Coronary artery (tissue), 2 donors: ENCODE measurements around the gene SIN3B.

Source experiments
- DNase-seq: peaks from one replicate; pipeline ENCODE4 v3.0.0-alpha.2; 2017; ENCODE audit warnings: low spot score
- H3K27ac ChIP-seq, 2 donors: fragments of 200-600 bp; sonication (generic); one replicate each; pipeline ENCODE4 v1.5.1; 2016 to 2019
- H3K4me3 ChIP-seq: fragments of 200-600 bp; sonication (generic); 2 replicates; pipeline ENCODE4 v1.5.1; 2016; ENCODE audit warnings: mild to moderate bottlenecking, moderate library complexity
- CTCF ChIP-seq: fragments of 200-600 bp; sonication (generic); IDR thresholded peaks from one replicate; pipeline ENCODE4 v1.5.1; 2019; ENCODE audit warnings: antibody characterized with exemption

SIN3B gene

DNA sequence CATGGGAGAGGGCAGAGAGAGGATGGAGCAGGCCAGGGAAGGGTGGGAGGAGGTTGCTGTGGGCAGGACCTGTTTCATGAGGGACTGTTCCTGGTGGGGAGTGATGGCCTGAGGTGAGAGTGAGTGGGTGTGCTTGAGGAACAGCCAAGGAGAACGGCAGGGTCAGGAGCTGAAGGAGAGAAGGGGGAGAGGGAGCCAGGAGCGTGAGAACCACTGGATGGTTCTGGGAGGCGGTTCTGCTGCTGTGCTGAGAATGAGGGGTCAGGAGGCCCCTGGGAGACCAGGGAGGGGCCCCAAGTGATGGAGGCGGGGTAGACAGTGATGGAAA lies 7.8 kb downstream of the SIN3B start:
- no peak for DNase-seq
- Histone ChIP-seq H3K4me3 (no peak overlapping the region), H3K27ac (no peak overlapping the region)
- TF ChIP-seq CTCF, result no peak

DNA sequence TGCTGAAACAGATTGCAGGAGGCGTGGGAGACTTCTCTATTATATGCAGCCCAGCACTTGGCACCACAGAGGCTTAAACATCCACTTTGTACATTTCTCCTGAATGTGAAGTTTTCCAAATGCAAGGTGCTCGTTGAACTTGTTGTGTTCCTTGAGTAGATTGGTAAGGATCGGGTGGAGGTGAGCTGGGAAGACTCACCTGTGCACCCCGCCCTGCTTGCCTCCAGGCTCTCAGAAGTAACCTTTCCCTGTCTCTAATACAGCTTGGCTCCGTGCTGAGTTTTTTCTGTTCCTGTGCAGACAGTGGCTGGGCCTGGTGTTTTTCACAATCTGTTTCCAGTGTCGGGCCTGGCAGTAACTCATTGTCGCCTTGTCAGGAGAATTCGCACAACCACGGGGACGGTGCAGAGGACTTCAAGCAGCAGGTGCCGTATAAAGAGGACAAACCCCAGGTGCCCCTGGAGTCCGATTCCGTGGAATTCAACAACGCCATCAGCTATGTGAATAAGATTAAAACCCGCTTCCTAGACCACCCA lies 12.3 kb downstream of the SIN3B start:
- no peak for TF ChIP-seq CTCF
- Histone ChIP-seq H3K4me3 (no peak overlapping the region), H3K27ac (no peak overlapping the region)
- DNase-seq, result no peak

DNA sequence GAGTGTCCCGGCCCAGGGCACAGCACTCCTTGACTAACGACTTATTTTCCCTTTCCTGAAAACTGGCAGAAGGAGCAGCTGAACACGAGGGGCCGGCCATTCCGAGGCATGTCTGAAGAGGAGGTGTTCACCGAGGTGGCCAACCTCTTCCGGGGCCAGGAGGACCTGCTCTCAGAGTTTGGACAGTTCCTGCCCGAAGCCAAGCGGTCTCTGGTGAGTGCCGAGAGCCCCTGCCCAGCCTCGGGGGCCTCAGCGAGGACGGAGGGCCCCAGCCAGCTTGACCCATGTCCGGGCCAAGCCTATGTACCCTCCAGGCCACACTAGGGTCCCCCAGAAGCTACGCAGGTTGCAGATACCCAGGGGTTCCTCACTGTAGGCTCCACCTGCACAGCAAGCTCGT lies 17.7 kb downstream of the SIN3B start:
- no peak for TF ChIP-seq CTCF
- H3K27ac ChIP-seq, result peak overlapping the region in 1 of 2 donors; percentile 9

DNA sequence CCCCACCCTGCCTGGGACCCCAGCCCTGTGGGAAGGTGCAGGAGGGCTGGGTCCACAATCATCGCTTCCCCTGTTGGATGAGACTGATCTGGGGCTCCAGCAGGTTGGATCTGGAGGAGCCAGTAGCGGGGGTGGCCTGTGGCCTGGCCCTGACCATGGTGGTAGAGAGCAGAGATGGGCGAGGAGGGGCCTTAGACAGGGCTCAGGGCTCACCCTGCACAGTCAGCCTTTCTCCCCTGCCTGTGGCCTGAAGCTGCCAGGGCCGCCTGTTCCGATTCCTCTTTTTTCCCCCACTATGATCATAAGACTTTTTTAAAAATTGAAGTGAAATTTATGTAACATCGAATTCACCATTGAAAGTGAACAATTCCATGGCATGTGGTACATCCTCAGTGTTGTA lies 18.2 kb downstream of the SIN3B start:
- TF ChIP-seq CTCF, result no peak
- Histone ChIP-seq H3K4me3 (no peak overlapping the region), H3K27ac (peak overlapping the region in 1 of 2 donors; percentile 9)
- DNase-seq, result no peak

More for the DNA sequence above, 17.7 kb downstream of the SIN3B start:
- H3K4me3 ChIP-seq, result no peak overlapping the region
- DNase-seq, result no peak

- DNase-seq, result no peak
- no peak overlapping the region for H3K27ac ChIP-seq
- no peak overlapping the region for H3K4me3 ChIP-seq
- TF ChIP-seq CTCF, result no peak
Observed at GRCh38 chr19:16849168-16849567, 20.0 kb downstream of the SIN3B start.

- Histone ChIP-seq H3K27ac (no peak overlapping the region), H3K4me3 (no peak overlapping the region)
- no peak for TF ChIP-seq CTCF
- no peak for DNase-seq
Observed at GRCh38 chr19:16850133-16850532, 20.9 kb downstream of the SIN3B start.

DNA sequence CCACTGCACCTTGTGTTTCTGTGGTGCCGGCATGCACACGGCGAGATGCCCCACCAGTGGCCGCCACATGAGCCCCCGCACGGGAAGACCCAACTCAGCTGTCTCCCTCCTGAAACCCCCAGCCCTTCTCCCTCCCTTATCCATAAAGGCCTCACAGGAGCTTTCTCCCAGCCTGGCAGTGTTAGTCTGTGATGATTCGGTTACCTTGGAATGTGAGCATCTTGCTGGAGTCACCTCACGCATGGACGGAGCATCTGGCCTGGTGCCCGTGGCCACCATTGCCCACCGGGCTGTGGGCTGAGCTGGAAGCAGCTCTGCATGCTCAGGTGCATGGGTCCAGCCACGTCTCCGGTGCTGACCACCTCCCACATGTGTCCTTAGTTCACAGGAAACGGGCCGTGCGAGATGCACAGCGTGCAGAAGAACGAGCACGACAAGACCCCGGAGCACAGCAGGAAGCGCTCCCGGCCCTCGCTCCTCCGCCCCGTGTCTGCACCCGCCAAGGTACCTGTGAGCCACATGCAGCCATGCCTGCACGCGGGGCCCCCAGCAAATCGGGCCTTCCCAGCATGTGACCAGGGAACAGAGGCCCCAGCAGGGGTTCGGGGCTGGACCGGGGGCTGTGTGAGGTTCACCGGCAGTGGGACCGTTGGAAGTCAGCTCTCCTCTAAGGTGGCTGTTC lies 22.0 kb downstream of the SIN3B start:
- TF ChIP-seq CTCF, result no peak
- Histone ChIP-seq H3K27ac (no peak overlapping the region), H3K4me3 (no peak overlapping the region)
- no peak for DNase-seq
